DND-41 (cell line): ENCODE results near the gene KIF5A.
"Not testable (repeated sequence)": the region's sequence is repeated elsewhere in the genome, so short reads cannot be mapped to it uniquely, and the experiment has no call there.

Experiments
- CTCF ChIP-seq: IDR thresholded peaks from 2 replicates; pipeline ENCODE4 v1.5.1; 2012; ENCODE audit warnings: borderline replicate concordance, low read length, moderate library complexity, mild to moderate bottlenecking; ENCODE audit not compliant: poor library complexity, severe bottlenecking; ENCODE audit errors: extremely low read depth
- EZH2 ChIP-seq: IDR thresholded peaks from 3 replicates; pipeline ENCODE4 v1.6.1; 2012; ENCODE audit warnings: borderline replicate concordance, low read depth, mild to moderate bottlenecking, moderate library complexity, low read length, inconsistent platforms; ENCODE audit not compliant: severe bottlenecking

- TF ChIP-seq CTCF, EZH2: not testable (repeated sequence)
These were observed 35.6 kb upstream of the KIF5A start for GRCh38 chr12:57514246-57514645.
